Measurements from ENCODE around the gene DLGAP1. TPM values are rescaled to one million over a fixed set of nuclear protein-coding genes. Genes with fewer than 3 reads are reported as not detected.

DLGAP1 gene
- total and polyA plus RNA-seq, 7 donors: 0.13 to 2.6 (median 1.3) TPM; not detected in 1

- intact Hi-C loops (cut with DNase I): no loop called here
- TF ChIP-seq CTCF (IDR thresholded peaks at IDR 0.05) (no peak), EP300 (IDR thresholded peaks at IDR 0.05) (no peak), POLR2A (IDR thresholded peaks at IDR 0.05) (no peak), POLR2AphosphoS5 (IDR thresholded peaks at IDR 0.05) (no peak)
- Histone ChIP-seq H3K4me3 (no peak overlapping the region), H3K27ac (no peak overlapping the region), H3K4me1 (no peaks in the 10 kb centered on the region), H3K36me3 (no peaks in the 10 kb centered on the region), H3K9me3 (no peaks in the 10 kb centered on the region), H3K27me3 (no peaks in the 10 kb centered on the region)
- WGBS, 2 donors: 54 to 62% methylated on average over 5 of the region's 5 CpGs
- DNase-seq: no peak
These were observed 55.2 kb downstream of the DLGAP1 start for GRCh38 chr18:4399929-4400328.

GRCh38 chr18:4394700-4395099 is 60.4 kb downstream of the DLGAP1 start:
- no peaks in the 10 kb centered on the region for H3K36me3 ChIP-seq
- DNase-seq: no peak
- H3K27ac ChIP-seq: no peak overlapping the region
- intact Hi-C loops (cut with DNase I): no loop called here
- H3K9me3 ChIP-seq: no peaks in the 10 kb centered on the region
- TF ChIP-seq POLR2AphosphoS5 (IDR thresholded peaks at IDR 0.05): no peak
- no peak for TF ChIP-seq POLR2A (IDR thresholded peaks at IDR 0.05)
- no peak for TF ChIP-seq CTCF (IDR thresholded peaks at IDR 0.05)
- no peak for TF ChIP-seq EP300 (IDR thresholded peaks at IDR 0.05)
- H3K4me3 ChIP-seq: no peak overlapping the region
- H3K27me3 ChIP-seq: no peaks in the 10 kb centered on the region
- H3K4me1 ChIP-seq: no peaks in the 10 kb centered on the region
- WGBS, 2 donors: 84 to 90% methylated on average over 4 of the region's 4 CpGs

- Histone ChIP-seq H3K4me3 (no peak overlapping the region), H3K27me3 (no peaks in the 10 kb centered on the region), H3K36me3 (no peaks in the 10 kb centered on the region), H3K9me3 (no peaks in the 10 kb centered on the region), H3K4me1 (no peaks in the 10 kb centered on the region), H3K27ac (no peak overlapping the region)
- 45 to 66% methylated on average over 6 of the region's 6 CpGs for WGBS, 2 donors
- TF ChIP-seq POLR2AphosphoS5 (IDR thresholded peaks at IDR 0.05): no peak
- TF ChIP-seq POLR2A (IDR thresholded peaks at IDR 0.05): no peak
- TF ChIP-seq CTCF (IDR thresholded peaks at IDR 0.05): no peak
- TF ChIP-seq EP300 (IDR thresholded peaks at IDR 0.05): no peak
- no peak for DNase-seq
- intact Hi-C loops (cut with DNase I): no loop called here
These were observed 63.2 kb downstream of the DLGAP1 start for GRCh38 chr18:4391859-4392258.

- intact Hi-C loops (cut with DNase I): no loop called here
- WGBS, 2 donors: 56 to 61% methylated on average over 3 of the region's 3 CpGs
These were observed 69.2 kb downstream of the DLGAP1 start for GRCh38 chr18:4385876-4386275.

More at GRCh38 chr18:4385876-4386275, 69.2 kb downstream of the DLGAP1 start:
- TF ChIP-seq CTCF (IDR thresholded peaks at IDR 0.05) (no peak), POLR2A (IDR thresholded peaks at IDR 0.05) (no peak), EP300 (IDR thresholded peaks at IDR 0.05) (no peak), POLR2AphosphoS5 (IDR thresholded peaks at IDR 0.05) (no peak)
- Histone ChIP-seq H3K27ac (no peak overlapping the region), H3K9me3 (no peaks in the 10 kb centered on the region), H3K4me1 (no peaks in the 10 kb centered on the region), H3K27me3 (no peaks in the 10 kb centered on the region), H3K36me3 (no peaks in the 10 kb centered on the region), H3K4me3 (no peak overlapping the region)
- no peak for DNase-seq
